ENCODE results near the gene PRKN.

Gene PRKN

GRCh38 chr6:162157167-162157870, 570.2 kb downstream of the PRKN start:
- DNase-seq, result no peak

- DNase-seq, result no peak
These were observed 571.4 kb downstream of the PRKN start for GRCh38 chr6:162156146-162156545.

- no peak for DNase-seq
These were observed 572.6 kb downstream of the PRKN start for GRCh38 chr6:162154930-162155329.

GRCh38 chr6:162154001-162154400, 573.6 kb downstream of the PRKN start:
- no peak for DNase-seq

- no peak for DNase-seq
These were observed 574.4 kb downstream of the PRKN start for GRCh38 chr6:162153120-162153519.

- no peak for DNase-seq
These were observed 576.4 kb downstream of the PRKN start for GRCh38 chr6:162151021-162151665.

GRCh38 chr6:162150295-162150694, 577.3 kb downstream of the PRKN start:
- DNase-seq, result no peak

- DNase-seq, result no peak
These were observed 577.8 kb downstream of the PRKN start for GRCh38 chr6:162149786-162150185.

GRCh38 chr6:162147805-162148204, 579.8 kb downstream of the PRKN start:
- no peak for DNase-seq

GRCh38 chr6:162147281-162147680, 580.3 kb downstream of the PRKN start:
- no peak for DNase-seq

GRCh38 chr6:162140251-162140852, 587.2 kb downstream of the PRKN start:
- no peak for DNase-seq

- DNase-seq, result no peak
These were observed 601.9 kb downstream of the PRKN start for GRCh38 chr6:162125659-162126058.

- DNase-seq, result no peak
These were observed 602.7 kb downstream of the PRKN start for GRCh38 chr6:162124710-162125435.

GRCh38 chr6:162123797-162124196, 603.8 kb downstream of the PRKN start:
- DNase-seq, result no peak

- DNase-seq, result no peak
These were observed 608.2 kb downstream of the PRKN start for GRCh38 chr6:162119341-162119740.

- DNase-seq, result no peak
These were observed 608.9 kb downstream of the PRKN start for GRCh38 chr6:162118706-162119105.

GRCh38 chr6:162116902-162117525, 610.6 kb downstream of the PRKN start:
- DNase-seq, result no peak

GRCh38 chr6:162109480-162110050, 618.0 kb downstream of the PRKN start:
- no peak for DNase-seq

- no peak for DNase-seq
These were observed 619.5 kb downstream of the PRKN start for GRCh38 chr6:162108041-162108440.

GRCh38 chr6:162100096-162100495, 627.5 kb downstream of the PRKN start:
- DNase-seq, result no peak

GRCh38 chr6:162099685-162100084, 627.9 kb downstream of the PRKN start:
- no peak for DNase-seq

- no peak for DNase-seq
These were observed 634.6 kb downstream of the PRKN start for GRCh38 chr6:162092816-162093502.
